GM18870 (cell line): ENCODE results near the gene ADIG.
"Not testable (repeated sequence)": the region's sequence is repeated elsewhere in the genome, so short reads cannot be mapped to it uniquely, and the experiment has no call there.

Source experiments
- ATAC-seq: cut with Tn5 transposase; IDR thresholded peaks from one replicate; pipeline ENCODE4 v1.9.1; 2021; ENCODE audit warnings: moderate library complexity; ENCODE audit not compliant: unreplicated experiment

The ADIG gene

GRCh38 chr20:38569747-38570525 lies 11.1 kb upstream of the ADIG start:
- no peak for ATAC-seq

GRCh38 chr20:38573413-38573812 lies 7.6 kb upstream of the ADIG start:
- ATAC-seq, result no peak

- ATAC-seq, result no peak
These were observed 1.6 kb upstream of the ADIG start for GRCh38 chr20:38579219-38579910.

- no peak for ATAC-seq
These were observed 1.1 kb upstream of the ADIG start for GRCh38 chr20:38579921-38580320.

- ATAC-seq, result no peak
These were observed 897 bp downstream of the ADIG start for GRCh38 chr20:38581830-38582358.

GRCh38 chr20:38583306-38583705 lies 2.3 kb downstream of the ADIG start:
- no peak for ATAC-seq

GRCh38 chr20:38584099-38584763 lies 3.2 kb downstream of the ADIG start:
- ATAC-seq, result no peak

GRCh38 chr20:38585404-38586180 lies 4.6 kb downstream of the ADIG start:
- no peak for ATAC-seq

- no peak for ATAC-seq
These were observed 5.2 kb downstream of the ADIG start for GRCh38 chr20:38586181-38586525.

- ATAC-seq, result no peak
These were observed 7.3 kb downstream of the ADIG start for GRCh38 chr20:38588303-38588702.

- ATAC-seq, result no peak
These were observed 8.4 kb downstream of the ADIG start for GRCh38 chr20:38589351-38589750.

GRCh38 chr20:38589967-38590675 lies 9.1 kb downstream of the ADIG start:
- no peak for ATAC-seq

GRCh38 chr20:38590676-38591473 lies 9.9 kb downstream of the ADIG start:
- ATAC-seq, result no peak

GRCh38 chr20:38591474-38592410 lies 10.7 kb downstream of the ADIG start:
- ATAC-seq, result no peak

- ATAC-seq, result not testable (repeated sequence)
These were observed 11.4 kb downstream of the ADIG start for GRCh38 chr20:38592411-38592790.

- ATAC-seq, result not testable (repeated sequence)
These were observed 13.3 kb downstream of the ADIG start for GRCh38 chr20:38594281-38594680.

GRCh38 chr20:38595886-38596285 lies 14.9 kb downstream of the ADIG start:
- ATAC-seq, result not testable (repeated sequence)

GRCh38 chr20:38599410-38599882 lies 18.4 kb downstream of the ADIG start:
- no peak for ATAC-seq
